Prostate gland (tissue), 2 donors: ENCODE measurements around the gene TBC1D7. TPM values are rescaled to one million over a fixed set of nuclear protein-coding genes. Genes with fewer than 3 reads are reported as not detected.
A peak's percentile ranks its signal among the peaks of the same experiment; 100 is the strongest.

Source experiments
- DNase-seq: peaks from one replicate; pipeline ENCODE4 v3.0.0-alpha.2; 2019; ENCODE audit warnings: low spot score
- H3K27ac ChIP-seq, 2 donors: fragments of 200-600 bp; sonication (generic); 2 replicates each; pipeline ENCODE4 v1.5.1; 2017 to 2019
- H3K27me3 ChIP-seq: fragments of 200-600 bp; sonication (generic); replicated peaks from 2 replicates; pipeline ENCODE4 v1.5.1; 2019; ENCODE audit not compliant: insufficient read depth
- H3K36me3 ChIP-seq, 2 donors: fragments of 200-600 bp; sonication (generic); 1 replicate in 1 of 2; 2 replicates in 1 of 2; pipeline versions ENCODE4 v1.5.1 to v1.8.1; 2017 to 2019
- H3K4me1 ChIP-seq: fragments of 200-600 bp; sonication (generic); replicated peaks from 2 replicates; pipeline ENCODE4 v1.5.1; 2019
- H3K4me3 ChIP-seq, 2 donors: fragments of 200-600 bp; sonication (generic); 2 replicates each; pipeline ENCODE4 v1.5.1; 2017 to 2019
- H3K9me3 ChIP-seq: fragments of 200-600 bp; sonication (generic); 2 replicates; pipeline ENCODE4 v1.5.1; 2017
- CTCF ChIP-seq, 4 experiments: fragments of 200-600 bp in 2 of 4; fragments of 450-650 bp in 2 of 4; sonication (generic) in 2 of 4; IDR thresholded peaks; 1 replicate in 3 of 4; 2 replicates in 1 of 4; pipeline ENCODE4 v1.5.1; 2016 to 2019; ENCODE audit warnings: antibody characterized with exemption in 4 of 4, mild to moderate bottlenecking in 2 of 4, moderate library complexity in 2 of 4
- POLR2A ChIP-seq: fragments of 450-650 bp; IDR thresholded peaks from one replicate; pipeline ENCODE4 v1.6.1; 2016; ENCODE audit warnings: antibody characterized with exemption, mild to moderate bottlenecking
- POLR2AphosphoS5 ChIP-seq: sonication (generic); formaldehyde crosslinking; IDR thresholded peaks from one replicate; pipeline ENCODE4 v1.6.1; 2017; ENCODE audit warnings: antibody characterized with exemption
- WGBS: methylation state at CpG from one replicate; pipeline ENCODE4 v1.1.5; 2018; 5-methylcytosine and 5-hydroxymethylcytosine counted together
- intact Hi-C: fragments of 100-400 bp; cut with DNase I; formaldehyde crosslinking; loops from one replicate; pipeline ENCODE4 v1.14.2; 2022
- total RNA-seq, 2 donors: library from RNA; depleted of rRNA; stranded (reverse); fragments of >200 nt; gene quantifications; one replicate each; pipeline ENCODE4 v1.1.0, GENCODE V29; 2016

Gene TBC1D7
- total RNA-seq, 2 donors from 2014 or later = 11.6 to 27.9 TPM

- intact Hi-C loops = no loop called here
- no peaks in the 10 kb centered on the region for H3K27me3 ChIP-seq
- WGBS = 92% methylated on average over 1 of the region's 1 CpG
- H3K4me1 ChIP-seq = no peaks in the 10 kb centered on the region
- no peaks in the 10 kb centered on the region for H3K36me3 ChIP-seq
- no peak for TF ChIP-seq POLR2A
- TF ChIP-seq CTCF (IDR thresholded peaks at IDR 0.05) = no peak
- no peak for TF ChIP-seq POLR2AphosphoS5
- H3K9me3 ChIP-seq = no peaks in the 10 kb centered on the region
- no peak overlapping the region for H3K4me3 ChIP-seq
- DNase-seq = no peak
- H3K27ac ChIP-seq = no peak overlapping the region
These were observed 22.5 kb downstream of the TBC1D7 start for GRCh38 chr6:13305791-13306190.

DNA sequence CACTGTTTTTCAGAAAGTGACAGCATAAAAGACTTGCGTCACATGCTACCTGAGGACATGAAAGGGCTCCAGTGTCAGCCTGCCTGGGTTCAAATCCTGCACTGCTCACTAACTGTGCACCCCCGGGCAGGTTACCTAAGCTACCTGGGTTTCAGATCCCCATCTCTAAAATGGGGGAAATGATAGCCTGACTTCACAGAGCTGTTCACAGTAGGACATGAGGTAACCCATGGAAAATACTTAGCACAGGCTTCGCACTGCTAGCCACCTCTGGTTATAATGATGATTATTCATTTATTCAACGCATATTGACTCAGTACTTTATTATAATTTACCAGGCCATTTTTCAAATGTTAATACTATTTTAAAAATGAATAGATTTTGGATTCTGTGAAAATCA is 23.0 kb downstream of the TBC1D7 start:
- Histone ChIP-seq H3K4me3 (no peak overlapping the region), H3K4me1 (no peaks in the 10 kb centered on the region), H3K27me3 (no peaks in the 10 kb centered on the region), H3K27ac (no peak overlapping the region), H3K9me3 (no peaks in the 10 kb centered on the region), H3K36me3 (no peaks in the 10 kb centered on the region)
- intact Hi-C loops = no loop called here
- WGBS = 99% methylated on average over 4 of the region's 4 CpGs
- DNase-seq = no peak
- TF ChIP-seq POLR2AphosphoS5 = no peak
- TF ChIP-seq CTCF (IDR thresholded peaks at IDR 0.05) = no peak
- no peak for TF ChIP-seq POLR2A

DNA sequence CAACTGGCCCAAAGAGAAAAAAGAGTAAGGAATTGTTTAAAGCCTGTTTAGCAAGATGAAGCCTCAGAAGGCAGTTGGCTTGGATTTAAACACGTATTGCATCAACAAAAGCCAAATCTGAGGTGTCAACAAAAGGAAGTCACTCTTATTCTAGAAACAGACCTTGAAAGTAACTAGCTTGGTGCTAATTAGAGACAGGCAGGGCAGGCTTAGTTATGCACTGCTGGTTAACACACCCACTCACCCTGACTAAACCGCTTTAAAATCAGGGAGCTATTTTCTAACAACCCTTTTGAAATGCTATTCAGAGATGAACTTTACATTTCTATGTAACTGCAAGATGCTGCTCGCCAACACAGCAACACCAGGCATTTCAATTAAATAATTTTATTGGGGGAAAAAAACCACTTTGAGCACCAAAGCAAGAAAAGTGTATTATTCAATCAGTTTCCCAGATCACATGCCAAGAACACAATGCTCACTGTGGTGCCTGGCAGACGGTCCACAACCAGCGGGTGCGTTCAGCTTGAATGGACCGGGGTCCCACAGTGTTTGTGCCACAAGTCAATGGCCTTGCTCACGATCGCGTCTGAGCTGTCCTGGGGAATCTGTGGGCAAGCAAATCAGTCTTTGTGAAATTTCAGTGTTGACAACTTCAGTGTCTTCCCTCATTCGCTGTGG is 23.6 kb downstream of the TBC1D7 start:
- 49% methylated on average over 11 of the region's 11 CpGs for WGBS
- Histone ChIP-seq H3K4me1 (no peaks in the 10 kb centered on the region), H3K27ac (no peak overlapping the region), H3K36me3 (no peaks in the 10 kb centered on the region), H3K9me3 (no peaks in the 10 kb centered on the region), H3K27me3 (no peaks in the 10 kb centered on the region), H3K4me3 (no peak overlapping the region)
- no peak for TF ChIP-seq CTCF (IDR thresholded peaks at IDR 0.05)
- TF ChIP-seq POLR2AphosphoS5 = no peak
- no peak for TF ChIP-seq POLR2A
- intact Hi-C loops = no loop called here
- no peak for DNase-seq

DNA sequence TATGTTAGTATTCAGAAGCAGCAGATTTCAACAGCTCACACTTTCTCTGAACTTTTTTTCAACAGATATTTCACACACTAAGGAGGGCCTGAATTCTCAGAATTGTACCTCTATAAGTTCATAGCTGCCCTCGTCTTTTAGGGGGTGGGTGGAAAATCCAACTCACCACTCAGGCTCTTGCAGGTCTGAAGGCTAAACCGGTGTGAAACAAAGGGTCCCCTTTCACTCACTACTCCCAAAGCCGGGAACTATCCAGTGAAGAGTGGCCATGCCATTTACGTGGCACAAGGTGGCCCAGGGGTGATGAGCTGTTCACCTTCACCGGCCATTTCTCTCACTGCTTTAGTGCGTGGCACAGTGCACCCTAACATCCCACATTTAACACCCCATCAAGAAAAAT is 24.2 kb downstream of the TBC1D7 start:
- TF ChIP-seq POLR2A (no peak), POLR2AphosphoS5 (no peak), CTCF (IDR thresholded peaks at IDR 0.05) (no peak)
- no peak for DNase-seq
- Histone ChIP-seq H3K27me3 (no peaks in the 10 kb centered on the region), H3K9me3 (no peaks in the 10 kb centered on the region), H3K4me3 (no peak overlapping the region), H3K4me1 (no peaks in the 10 kb centered on the region), H3K27ac (peak overlapping the region in 1 of 2 donors; percentile 25), H3K36me3 (no peaks in the 10 kb centered on the region)
- 85% methylated on average over 6 of the region's 6 CpGs for WGBS
- intact Hi-C loops = no loop called here

DNA sequence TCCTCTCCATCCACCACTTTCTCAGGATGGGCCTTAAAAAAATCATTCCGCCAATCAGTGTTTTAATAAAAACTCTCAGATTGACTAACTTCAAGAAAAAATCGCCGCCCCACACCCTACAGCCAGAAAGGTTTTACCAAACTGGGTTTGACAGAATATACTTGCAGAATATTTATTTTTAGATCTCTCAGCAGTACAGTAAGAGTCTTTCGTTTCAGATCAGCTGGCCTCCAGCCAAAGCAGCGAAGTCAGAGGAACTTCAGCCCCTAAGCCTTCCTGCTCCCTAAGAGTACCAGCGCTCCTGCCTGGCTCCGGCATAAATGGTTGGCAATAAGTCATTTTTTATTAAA is 24.7 kb downstream of the TBC1D7 start:
- 40% methylated on average over 7 of the region's 7 CpGs for WGBS

More for the DNA sequence above, 24.7 kb downstream of the TBC1D7 start:
- intact Hi-C loops = no loop called here
- TF ChIP-seq POLR2A = no peak
- no peak for TF ChIP-seq CTCF (IDR thresholded peaks at IDR 0.05)
- no peak for TF ChIP-seq POLR2AphosphoS5
- Histone ChIP-seq H3K36me3 (no peaks in the 10 kb centered on the region), H3K4me3 (no peak overlapping the region), H3K4me1 (no peaks in the 10 kb centered on the region), H3K27ac (peak overlapping the region in 1 of 2 donors; percentile 25), H3K27me3 (no peaks in the 10 kb centered on the region), H3K9me3 (no peaks in the 10 kb centered on the region)
- DNase-seq = no peak
